LHCN-M2 (cell line): Measurements from ENCODE around the gene SRD5A1. TPM values are rescaled to one million over a fixed set of nuclear protein-coding genes. Genes with fewer than 3 reads are reported as not detected.

Experiments used
- DNase-seq: peaks from one replicate; pipeline ENCODE4 v3.0.0-alpha.2; 2012; ENCODE audit warnings: low read depth
- total RNA-seq: library from RNA; depleted of rRNA; stranded (reverse); fragments of >200 nt; gene quantifications from 2 replicates; pipeline ENCODE4 v1.2.3, GENCODE V29; 2014

The SRD5A1 gene
- total RNA-seq, 1 experiment from 2014 or later = 34.1 TPM

DNA sequence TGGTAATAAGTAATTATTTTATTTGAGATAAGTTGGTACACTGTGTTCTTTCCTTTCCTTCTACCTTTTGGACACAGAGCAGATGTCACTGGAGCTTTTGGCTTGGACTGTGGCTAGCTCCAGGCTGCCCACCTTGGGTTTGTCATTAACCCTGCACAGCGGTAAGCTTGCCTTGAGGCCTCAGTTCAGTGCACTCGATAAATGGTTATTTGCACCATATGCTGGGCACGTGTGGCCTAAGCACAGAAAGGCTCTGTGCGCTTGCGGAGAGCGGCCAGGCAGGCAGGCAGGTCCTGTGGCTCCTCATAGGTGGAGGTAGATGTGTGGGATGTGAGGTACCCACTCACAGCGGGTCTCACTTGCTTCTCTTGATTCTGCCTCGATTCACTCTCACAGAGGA lies 50.0 kb downstream of the SRD5A1 start:
- no peak for DNase-seq

DNA sequence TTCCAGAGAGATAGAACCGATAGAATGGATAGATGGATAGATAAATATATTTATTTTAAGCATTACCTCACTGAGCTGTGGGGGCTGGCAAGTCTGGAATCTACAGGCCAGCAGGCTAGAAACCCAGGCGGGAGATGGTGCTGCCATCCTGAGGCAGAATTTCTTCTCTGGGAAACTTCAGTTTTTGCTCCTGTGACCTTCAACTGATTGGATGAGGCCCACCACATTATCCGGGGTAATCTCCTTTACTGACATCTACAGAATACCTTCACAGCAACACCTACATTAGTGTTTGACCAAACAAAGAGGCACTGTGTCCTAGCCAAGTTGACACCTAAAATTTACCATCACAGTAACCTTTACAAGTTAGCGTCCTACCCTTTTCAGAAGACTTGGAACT lies 50.8 kb downstream of the SRD5A1 start:
- DNase-seq = no peak

DNA sequence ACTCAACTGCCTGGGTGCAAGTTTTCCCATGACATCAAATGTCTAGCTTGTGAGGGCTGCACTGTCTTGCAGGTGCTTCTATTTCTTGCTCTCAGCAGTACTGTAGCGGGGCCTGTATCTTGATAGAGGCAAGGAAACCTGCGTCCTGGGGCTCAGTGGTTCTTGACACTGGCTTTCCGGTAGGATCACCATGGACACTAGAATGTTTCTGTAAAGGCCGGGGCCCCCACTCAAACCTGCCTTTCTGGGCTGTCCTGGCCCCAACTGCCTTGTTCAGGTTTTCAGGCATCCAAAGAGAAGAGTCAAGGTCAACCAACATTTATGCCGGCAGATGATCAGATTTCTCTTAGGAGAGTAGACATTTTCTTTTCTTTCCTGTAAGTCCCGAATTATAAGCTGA lies 53.3 kb downstream of the SRD5A1 start:
- DNase-seq = no peak

DNA sequence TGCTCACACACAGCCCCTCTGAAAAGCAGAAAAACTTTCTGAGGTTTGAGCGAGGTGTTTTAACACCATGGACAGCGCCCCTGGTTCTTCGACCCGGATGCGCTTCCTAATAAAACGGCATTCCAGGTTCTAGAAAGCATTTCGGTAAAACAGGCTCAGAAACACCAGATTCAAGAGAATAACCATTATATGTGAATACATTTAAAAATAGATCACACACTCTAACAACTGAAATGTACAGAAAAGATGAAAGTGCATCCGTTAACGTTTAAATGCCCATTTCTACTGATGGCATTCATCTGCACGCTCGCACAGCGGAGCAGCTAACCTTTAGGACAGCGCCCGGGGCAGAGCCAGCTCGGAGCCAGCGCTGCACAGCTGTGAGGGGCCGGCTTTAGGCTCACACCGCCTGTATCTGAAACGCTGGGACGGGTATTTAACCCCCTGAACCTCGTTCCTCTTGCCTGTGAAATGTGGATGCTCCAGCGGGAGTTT lies 53.7 kb downstream of the SRD5A1 start:
- DNase-seq = peak; percentile 49

DNA sequence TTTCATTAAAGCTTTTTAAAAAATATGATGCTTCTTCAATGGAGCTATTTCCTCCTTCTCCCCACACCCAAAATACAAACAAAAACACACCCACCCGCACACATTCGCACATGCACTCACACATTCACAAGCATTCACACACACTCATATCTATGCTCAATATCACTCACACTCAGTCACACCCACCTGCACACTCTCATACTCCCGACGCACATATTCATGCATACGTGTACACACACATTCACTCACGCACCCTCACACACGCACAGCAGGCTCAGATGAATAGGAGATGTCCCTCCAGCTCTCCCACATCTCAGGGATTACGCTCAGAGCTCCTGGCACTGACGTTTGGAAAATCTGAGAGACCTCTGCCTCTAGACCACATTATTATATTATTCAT lies 54.3 kb downstream of the SRD5A1 start:
- DNase-seq = no peak

DNA sequence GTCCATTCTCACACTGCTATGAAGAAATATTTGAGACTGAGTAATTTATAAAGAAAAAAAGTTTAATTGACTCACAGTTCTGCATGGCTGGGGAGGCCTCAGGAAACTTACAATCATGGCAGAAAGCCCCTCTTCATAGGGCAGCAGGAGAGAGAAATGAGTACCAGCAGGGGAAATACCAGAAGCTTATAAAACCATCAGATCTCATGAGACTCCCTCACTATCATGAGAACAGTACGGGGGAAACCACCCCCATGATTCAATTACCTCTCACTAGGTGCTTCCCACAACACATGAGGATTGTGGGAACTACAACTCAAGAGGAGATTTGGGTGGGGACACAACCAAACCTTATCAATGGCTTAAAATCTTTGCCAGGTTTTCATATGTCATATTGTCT lies 59.7 kb downstream of the SRD5A1 start:
- no peak for DNase-seq

DNA sequence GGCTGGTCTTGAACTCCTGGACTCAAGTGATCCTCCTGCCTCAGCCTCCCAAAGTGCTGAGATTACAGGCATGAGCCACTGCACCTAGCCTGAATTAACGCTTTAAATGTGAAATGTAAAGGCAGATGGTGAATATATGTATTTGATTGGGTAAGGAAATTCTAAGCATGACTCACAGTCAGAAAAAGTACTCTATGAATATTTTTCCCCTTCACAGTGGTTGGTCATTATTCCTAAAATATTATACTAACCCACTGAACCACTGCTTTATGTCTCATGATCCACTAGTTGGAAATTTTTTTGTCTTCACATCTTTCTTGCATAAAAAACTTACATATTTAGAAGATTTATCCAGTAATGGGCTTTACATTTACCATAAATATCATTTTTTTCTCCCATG lies 65.5 kb downstream of the SRD5A1 start:
- no peak for DNase-seq

DNA sequence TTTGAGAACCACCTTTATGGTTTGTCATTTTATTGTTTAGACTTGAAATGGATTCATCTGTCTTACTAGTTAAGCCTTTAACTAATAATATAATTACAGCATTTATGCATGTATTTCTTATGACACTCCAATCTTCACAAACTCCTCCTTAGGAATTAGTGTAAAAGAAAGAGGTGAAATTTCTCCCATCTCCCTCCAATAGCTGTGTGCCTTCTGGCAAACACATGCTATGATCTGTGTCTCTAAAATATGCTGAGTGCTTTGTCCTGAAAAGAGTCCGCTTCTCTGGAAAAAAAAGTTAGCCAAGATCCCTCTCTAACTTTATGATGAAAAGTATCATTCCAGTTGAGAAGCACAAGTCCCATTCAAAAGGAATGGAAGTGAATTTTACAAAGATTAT lies 66.1 kb downstream of the SRD5A1 start:
- no peak for DNase-seq

DNA sequence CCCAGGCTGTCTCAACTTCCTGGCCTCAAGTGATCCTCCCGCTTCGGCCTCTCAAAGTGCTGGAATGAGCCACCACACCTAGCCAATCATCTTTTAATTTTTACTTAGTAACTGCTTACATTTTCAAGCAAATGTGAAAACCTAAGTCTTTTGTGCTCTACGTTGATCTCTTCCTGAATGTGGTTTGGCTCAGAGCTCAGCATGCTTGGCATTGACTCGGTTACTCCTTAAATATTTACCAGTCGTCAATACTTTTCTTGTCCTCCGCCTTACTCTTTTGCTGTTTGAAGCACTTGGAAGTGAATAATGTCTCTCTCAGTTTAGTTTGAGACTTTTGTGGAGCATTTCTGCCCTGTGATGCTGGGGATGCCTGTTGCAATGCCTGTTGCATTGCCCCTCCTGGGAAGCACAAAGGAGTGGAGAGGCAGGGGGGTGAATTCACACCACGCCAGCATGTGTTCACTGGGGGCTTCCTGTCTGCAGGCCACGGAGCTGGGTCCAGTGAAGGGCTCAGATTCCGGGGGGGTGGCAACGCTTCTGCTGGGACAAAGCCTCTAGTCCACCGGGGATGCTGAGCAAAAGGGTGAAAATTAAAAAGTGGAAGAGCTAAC lies 66.9 kb downstream of the SRD5A1 start:
- no peak for DNase-seq

DNA sequence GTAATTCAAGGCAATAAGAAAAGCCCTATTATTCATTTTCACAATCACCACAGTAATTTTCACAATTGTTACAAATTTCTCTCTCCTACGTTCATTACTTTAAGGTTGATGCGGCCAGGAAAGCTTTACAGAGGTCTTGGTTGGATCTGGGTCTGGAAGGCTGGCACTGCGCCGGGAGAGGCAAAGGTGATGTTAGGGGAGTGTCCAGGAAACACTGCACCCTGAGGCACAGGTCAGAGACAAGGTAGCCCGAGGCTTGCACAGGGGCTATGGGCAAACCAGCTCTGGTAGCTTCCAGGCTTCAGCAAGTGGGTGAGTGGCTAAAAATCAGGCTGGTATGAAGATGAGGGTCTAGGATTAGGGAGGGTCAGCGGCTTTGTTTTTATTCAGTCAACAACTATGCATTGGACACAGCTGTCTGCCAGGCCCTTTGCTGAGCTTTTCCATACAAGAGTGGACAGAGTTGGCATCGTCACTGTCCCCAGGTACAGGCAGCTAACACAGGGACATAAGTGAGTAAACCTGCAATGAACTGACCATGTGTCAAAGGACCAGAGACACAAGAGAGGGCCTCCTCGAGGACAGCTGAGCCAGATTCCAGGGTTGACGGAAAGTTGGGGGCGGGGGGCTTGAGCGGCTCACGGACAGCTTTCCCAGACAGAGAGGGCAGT lies 67.6 kb downstream of the SRD5A1 start:
- no peak for DNase-seq

DNA sequence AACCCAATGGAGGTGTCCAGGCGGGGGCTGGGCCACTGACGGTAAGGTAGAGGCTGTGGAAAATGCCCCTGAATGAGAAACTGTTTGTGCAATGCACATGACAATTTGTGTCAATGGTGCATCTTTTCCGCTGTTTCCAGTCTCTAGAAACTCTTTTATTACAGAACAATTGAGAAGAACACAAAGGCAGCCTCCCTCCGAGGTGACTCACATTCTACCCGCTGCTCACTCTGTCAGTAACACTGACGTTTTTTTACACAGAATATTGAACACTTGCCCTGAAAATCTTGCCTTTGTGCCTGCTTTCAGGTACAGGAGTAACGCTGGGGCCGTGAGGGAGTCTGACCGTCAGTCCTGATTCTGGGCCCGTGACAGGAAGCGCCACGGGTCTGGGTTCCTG lies 68.3 kb downstream of the SRD5A1 start:
- no peak for DNase-seq

DNA sequence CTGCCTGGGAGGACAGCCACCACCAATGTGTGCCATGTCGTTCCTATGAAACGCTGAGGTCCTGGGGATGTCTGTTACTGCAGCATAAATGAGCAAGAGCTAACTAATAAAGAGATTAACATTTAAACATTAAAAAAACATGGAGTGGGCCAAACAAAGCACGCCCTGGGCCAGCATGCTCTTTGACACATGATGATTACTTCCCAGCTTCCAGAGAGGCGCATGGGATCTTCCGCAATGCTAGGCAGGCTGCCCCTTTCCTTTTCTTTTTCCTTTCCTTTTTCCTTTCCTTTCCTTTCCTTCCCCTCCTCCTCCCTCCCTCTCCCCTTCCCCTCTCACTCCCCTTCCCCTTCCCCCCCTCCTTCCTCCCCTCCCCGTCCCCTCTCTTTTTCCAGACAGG lies 69.4 kb downstream of the SRD5A1 start:
- no peak for DNase-seq

DNA sequence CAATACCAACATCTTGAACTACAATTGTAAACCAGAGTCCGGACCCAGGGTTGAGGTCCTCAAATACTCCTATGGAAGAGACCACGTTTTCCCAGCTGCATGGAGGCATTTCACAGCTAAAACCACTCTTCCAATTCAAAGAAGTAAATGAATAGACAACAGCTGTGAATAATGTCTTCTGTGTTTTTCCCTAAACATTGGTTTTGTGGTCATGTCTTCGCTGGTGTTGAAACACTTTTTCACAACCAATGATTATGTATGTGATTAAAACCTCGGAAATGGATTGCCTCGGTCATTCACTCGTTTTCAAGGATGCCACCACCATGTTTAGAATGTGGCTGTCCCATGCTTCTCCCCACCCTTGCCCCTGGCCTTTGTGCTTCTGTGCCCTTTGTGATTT lies 70.6 kb downstream of the SRD5A1 start:
- peak; percentile 48 for DNase-seq

DNA sequence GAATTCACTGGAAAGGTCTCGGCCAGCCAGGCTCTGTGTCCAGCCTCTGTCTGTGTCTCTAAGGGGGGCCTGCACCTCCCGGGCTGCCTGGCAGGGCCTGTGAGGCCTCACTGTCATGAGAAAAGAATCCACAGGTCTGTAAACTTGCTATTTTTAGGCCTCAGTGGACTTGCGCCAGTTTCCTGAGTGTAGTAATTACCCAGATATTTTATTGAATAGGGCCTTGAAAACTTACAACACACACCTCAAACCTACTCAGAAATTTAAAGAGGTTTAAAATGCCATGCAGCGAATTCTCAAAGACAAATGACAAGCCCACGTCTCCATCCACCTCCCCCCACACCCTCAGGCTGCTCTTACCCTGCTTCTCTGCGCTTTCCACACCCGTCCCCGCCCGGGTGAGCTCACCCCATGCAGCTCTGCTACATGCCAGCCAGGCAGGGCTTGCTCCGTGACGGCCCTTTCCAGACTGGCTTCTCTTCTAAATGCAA lies 71.2 kb downstream of the SRD5A1 start:
- DNase-seq = peak; percentile 72

DNA sequence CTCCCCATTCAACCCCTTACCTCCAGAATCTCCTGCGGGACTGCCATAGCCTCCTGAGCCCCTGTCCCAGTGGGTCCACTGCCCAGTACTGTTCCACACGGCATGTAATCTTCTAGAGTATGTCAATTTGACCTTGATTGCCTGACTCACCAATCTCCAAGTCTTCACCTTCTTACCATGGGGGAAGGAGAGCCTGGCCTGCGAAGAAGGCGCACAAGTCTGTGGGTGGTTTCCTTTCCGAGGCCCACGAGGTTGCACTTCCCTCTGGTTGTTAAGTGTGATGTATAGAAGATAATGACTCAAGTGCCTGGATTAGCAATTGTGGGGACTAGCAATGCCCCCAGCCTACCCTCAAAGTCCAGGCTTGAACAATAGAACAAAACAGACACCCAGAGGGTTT lies 71.8 kb downstream of the SRD5A1 start:
- no peak for DNase-seq

DNA sequence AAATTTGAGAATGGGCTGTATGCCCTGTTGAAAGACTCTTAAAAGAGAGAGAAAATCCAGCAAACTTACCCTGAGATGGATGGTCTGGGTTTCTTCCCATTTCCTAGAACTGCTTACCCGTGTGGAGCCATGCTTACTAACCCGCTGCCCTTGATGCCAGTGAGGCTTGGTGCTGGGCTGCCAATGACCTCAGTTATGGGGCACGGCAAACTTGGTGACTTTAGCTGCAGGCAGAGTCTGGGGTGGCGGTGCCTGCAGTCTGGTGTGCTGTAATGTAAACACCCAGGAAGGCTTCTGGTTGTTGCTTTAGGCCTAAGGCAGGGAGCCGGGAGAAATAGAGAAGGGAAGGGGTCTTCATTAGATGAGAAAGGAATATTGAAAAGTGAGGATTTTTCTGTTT lies 72.7 kb downstream of the SRD5A1 start:
- DNase-seq = no peak

DNA sequence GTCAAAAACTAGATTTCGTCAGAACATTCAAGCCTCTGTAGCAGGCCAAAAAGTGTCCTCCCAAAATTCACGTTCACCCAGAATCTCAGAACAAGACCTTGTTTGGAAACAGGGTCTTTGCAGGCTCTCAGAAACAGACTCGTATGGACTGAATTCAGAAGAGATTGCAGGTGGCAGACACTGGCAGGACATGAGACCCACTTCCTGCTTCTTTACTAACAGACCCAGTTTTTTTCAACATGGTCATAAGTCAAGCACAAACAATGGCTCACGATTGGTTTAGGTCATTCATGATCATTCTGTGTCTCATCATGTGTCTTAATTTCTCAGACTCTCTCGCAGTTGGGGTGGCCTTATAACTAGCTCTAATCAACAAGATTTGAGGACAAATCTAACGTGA lies 74.6 kb downstream of the SRD5A1 start:
- no peak for DNase-seq

DNA sequence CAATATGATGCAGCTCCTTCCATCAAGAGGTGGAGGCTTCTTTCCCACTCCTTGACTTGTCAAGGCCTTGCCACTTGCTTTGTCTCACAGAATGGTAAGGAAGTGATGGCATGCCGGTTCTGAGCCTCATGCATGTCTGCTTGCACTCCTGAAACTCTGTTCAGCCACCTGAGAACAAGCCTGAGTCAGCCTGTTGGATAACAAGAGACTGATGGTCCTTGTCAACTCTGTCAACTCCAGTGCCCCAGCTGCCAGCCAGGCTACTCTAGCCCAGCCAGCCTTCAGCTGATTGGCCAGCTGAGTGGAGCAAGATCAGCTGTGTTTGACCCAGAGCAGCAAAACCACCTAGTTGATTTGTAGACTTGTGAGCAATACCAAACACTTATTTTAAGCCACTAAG lies 75.6 kb downstream of the SRD5A1 start:
- DNase-seq = no peak

DNA sequence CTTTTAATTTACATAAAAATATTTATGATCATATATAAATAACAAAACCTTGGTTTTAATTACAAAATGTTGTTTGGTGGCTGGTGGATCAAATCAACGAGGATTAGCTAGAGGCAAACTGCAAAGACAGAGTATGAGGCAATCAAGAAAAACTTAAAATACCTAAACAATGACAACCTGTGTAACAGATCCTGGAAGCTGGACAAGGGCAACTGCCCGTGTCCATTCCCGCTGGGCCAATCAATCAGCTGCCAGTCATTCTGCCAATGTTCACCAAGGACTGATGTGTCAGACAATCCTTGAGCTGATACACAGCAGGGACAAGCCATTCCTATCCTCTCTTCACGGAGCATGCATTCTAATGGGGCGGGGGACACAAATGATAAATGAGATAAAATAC lies 76.8 kb downstream of the SRD5A1 start:
- no peak for DNase-seq

DNA sequence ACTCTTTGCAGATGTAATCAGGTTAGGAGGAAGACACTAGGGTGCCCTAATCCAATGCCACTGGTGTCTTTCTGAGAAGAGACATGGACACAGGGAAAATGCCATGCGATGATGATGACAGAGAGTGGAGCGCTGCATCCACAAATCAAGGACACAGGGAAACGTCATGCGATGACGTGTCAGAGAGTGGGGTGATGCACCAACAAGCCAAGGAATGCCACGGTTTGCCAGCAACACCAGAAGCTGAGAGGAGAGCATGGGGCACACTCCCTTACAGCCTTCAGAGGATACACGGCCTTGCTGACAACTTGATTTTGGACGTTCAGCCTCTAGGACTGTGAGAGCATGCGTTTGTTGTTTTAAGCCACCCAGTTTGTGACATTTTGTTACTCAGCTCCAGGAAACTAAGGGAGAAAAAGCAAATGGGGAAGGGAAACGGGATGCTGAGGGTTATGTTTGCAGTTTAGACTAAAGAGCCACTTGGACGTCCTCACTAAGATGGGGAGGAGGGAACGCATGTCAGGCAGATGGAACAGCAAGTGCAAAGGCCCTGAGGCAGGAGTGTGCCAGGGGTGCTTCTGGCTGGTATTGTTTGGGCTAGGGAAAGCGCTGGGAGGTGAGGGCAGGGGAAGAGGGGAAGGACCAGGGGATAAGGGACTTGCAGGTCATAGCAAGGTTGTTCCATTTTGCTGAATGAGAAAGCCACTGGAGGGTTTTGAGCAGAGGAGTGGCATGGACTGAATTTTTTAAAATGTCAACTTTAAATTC lies 77.5 kb downstream of the SRD5A1 start:
- DNase-seq = no peak

DNA sequence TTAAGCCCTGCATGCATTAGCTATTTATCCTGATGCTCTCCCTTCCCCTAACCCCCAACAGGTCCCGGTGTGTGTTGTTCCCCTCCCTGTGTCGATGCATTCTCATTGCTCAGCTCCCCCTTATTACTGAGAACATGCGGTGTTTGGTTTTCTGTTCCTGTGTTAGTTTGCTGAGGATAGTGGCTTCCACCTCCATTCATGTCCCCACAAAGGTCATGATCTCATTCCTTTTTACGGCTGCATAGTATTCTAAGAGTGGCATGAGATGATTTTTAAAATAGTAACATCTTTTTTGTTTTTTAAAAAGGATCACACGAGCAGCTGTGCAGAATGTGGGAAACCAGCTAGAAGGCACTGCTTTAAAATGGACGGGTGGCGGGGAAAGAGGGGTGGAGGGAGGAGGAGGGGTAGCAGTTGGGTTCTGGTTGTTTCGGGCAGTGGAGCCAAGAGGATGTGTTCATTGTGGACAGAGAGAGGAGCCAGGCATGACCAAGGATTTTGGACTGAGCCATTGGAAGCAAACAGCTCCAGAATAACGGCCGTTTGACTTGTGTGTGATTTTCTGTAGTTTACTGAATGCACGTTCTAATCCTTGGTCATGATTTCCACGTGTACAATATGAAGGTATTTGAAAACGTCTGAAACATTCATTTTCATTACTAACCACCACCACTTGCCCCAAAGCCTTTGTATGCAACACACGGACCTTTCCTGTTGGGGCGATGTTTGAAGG lies 78.3 kb downstream of the SRD5A1 start:
- peak; percentile 72 for DNase-seq

DNA sequence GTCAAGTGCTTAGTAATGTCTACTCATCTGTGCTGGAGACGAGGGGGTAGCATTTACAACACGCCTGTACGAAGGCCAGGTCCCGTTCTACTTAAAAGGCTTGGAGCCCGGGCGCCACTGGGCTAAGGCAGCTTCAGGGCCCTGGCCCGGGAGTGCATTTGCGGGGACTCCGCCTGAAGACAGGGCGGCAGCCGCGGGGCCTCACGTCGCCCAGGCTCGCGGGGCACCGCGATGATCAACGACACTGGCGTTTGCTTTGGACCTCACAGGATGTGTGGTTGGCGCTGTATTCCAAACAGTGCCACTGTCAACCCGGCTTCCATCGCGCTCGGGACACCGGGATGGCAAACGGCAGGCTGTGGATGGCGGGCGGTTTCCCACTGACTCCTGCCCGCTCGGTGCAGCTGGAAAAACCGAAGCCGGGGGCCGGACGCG lies 78.9 kb downstream of the SRD5A1 start:
- no peak for DNase-seq
